HUDEP-2 (cell line): ENCODE data around the gene DNAH3.
"Not testable (repeated sequence)": the region's sequence is repeated elsewhere in the genome, so short reads cannot be mapped to it uniquely, and the experiment has no call there.

ENCODE experiments used
- DNase-seq, 76 experiments: peaks; one replicate each; lab custom pipeline; 2025; ENCODE audit not compliant: unreplicated experiment in 76 of 76; lab: John Stamatoyannopoulos, UW

The DNAH3 gene

GRCh38 chr16:20948444-20948843 is 202.2 kb downstream of the DNAH3 start:
- DNase-seq: no peak

DNA sequence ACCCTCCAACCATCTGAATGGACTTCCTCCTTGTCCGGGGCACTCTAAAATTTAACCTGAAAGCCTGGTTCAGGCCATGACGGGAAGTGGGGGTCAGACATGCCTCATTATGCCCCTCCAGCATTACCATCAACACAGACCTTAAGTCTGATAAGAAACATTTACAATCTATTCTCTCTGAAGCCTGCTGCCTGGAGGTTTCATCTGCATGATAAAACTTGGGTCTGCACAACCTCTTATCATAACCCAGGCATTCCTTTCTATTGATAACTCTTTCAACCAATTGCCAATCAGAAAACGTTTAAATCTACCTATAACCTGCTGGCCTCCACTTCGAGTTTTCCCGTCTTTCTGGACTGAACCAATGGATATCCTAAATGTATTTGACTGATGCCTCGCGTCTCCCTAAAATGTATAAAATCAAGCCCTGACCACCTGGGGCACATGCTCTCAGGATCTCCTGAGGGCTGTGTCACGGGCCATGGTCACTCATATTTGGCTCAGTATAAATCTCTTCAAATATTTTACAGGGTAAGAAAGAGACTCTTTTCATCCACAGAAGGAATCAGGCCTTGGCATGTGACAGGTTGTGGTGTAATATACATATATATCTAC is 204.5 kb downstream of the DNAH3 start:
- peak in 3 of 76 experiments; percentile 2 to 23 (median 3) for DNase-seq

DNA sequence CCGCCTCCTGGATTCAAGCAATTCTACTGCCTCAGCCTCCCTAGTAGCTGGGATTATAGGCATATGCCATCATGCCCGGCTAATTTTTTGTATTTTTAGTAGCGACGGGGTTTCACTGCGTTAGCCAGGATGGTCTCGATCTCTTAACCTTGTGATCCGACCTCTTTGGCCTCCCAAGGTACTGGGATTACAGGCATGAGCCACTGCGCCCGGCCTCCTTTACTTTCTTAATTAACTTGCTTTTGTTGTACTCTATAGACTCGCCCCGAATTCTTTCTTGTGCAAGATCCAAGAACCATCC is 205.1 kb downstream of the DNAH3 start:
- not testable (repeated sequence) for DNase-seq

DNA sequence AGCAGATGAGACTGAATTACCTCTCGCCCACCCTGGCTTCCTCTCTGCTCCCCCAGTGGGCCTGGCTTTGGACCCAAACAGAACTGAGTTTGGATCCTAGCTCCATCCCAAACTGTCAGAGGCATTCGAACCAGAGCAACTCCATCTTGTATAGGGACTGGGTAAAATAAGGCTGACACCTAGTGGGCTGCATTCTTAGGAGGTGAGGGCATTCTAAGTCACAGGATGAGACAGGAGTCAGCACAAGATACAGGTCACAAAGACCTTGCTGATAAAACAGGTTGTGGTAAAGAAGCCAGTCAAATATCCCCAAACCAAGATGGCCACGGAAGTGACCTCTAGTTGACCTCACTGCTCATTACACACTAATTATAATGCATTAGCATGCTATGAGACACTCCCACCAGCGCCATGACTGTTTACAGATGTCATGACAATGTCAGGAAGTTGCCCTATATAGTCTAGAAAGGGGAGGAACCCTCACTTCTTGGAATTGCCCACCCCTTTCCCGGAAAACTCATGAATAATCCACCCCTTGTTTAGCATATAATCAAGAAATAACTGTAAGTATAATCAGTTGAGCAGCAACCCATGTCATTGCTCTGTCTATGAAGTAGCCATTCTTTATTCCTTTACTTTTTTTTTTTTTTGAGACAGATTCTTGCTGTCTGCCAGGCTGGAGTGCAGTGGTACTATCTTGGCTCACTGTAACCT is 205.6 kb downstream of the DNAH3 start:
- DNase-seq: peak in 9 of 76 experiments; percentile 3 to 22 (median 11)

DNA sequence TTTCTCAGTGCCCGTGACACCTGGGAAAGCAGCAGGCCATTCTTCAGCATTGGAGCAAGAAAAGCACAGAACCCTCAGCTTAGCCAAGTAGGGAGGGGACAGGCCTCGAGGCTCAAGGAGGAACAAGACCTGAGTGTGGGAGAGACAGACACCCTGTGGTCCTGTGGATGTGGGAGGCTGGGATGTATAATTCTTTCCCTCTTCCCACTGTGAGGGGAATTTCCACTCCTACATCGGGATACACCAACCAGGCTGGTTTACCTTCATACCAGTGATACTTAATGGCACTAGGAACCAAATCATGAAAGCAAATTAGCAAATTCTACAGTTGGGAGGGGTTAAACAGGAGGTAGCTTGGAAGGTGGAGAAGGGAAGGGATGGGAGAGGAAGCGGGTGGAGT is 208.4 kb downstream of the DNAH3 start:
- no peak for DNase-seq

DNA sequence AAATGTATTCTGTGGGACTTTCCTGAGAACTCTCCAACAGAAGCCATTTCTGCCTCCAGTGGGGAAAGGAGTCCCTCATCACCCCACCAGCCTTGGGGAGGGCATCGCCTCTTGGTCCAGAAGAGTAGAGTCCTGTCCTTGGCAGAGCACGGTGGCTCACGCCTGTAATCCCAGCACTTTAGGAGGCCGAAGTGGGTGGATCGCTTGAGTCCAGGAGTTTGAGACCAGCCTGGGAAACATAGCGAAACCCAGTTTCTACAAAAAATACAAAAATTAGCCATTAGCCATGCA is 209.1 kb downstream of the DNAH3 start:
- DNase-seq: no peak

DNA sequence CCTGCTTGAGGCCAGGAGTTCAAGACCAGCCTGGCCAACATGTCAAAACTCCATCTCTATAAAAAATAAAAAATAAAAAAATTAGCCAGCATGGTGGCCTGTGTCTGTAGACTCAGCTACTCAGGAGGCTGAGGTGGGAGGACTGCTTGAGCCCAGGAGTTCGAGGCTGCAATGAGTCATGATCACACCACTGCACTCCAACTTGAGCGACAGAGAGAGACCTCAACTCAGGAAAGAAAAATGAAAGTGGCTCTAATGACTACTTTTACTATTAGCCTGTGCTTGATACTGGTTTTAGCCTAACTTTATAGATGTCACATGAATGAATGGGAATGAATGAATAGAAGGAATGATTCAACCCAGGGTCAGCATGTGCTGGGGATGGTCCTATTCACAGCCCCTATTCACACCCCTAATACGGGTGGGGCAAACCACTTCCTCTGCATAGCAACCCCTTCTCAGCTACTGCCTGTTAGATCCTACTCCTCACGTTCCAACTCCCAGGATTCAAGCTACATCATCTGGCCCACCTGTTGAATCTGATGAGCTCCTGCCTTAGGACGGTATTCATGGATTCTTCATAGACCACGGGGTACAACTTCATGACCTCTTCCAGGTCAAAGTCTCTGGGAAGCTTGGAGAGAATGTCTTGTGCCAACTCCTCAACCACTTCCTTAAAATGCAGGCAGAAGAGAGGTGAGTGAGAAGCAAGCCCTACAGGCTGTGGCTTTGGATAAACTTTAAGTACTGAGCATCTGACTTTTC is 209.6 kb downstream of the DNAH3 start:
- DNase-seq: no peak

GRCh38 chr16:20939611-20940010 is 211.0 kb downstream of the DNAH3 start:
- DNase-seq: no peak

DNA sequence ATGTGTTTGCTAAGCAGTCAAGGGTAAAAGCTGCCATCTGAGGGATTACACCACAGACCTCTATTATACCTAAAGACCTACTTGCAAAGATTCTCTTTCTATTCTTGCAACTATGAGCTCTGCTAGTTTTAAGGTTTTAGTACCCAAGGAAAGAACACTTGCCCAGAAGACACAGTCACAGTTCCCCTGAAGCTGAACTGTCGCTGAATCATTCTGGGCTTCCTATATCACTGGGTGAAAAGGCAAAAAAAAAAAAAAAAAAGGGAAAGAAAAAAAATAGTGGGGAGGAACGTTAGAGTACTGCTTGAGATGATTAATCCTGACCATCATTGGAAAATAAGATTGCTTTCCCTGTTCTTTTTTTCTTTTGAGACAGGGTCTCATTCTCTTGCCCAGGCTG is 212.2 kb downstream of the DNAH3 start:
- DNase-seq: no peak

- DNase-seq: no peak
Observed at GRCh38 chr16:20937736-20938135, 212.9 kb downstream of the DNAH3 start.

- no peak for DNase-seq
Observed at GRCh38 chr16:20933589-20933988, 217.1 kb downstream of the DNAH3 start.

GRCh38 chr16:20931066-20931600 is 219.5 kb downstream of the DNAH3 start:
- DNase-seq: no peak

GRCh38 chr16:20930365-20930690 is 220.3 kb downstream of the DNAH3 start:
- DNase-seq: no peak

DNA sequence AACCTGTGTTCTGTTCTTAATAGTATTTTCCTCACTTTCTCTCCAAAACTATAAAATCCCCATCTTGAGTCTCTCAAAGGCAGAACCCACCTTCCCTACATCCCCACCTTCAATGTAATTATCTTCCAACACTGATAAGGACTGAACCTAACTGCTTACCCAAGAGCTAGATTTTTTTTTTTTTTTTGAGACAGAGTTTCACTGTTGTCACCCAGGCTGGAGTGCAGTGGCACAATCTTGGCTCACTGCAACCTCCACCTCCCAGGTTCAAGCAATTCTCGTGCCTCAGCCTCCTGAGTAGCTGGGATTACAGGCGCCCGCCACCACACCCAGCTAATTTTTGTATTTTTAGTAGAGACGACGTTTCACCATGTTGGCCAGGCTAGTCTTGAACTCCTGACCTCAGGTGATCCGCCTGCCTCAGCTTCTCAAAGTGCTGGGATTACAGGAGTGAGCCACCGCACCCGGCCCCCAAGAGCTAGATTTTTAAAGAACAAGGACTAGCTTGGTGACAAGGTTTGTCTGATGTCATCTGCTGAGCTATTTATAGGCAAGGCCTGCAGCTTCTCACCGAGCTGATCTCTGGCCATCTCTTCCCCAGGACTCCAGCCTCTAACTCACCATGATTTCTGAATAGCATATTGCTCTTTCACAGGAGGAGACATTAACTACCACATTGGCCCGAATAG is 220.8 kb downstream of the DNAH3 start:
- DNase-seq: not testable (repeated sequence)

DNA sequence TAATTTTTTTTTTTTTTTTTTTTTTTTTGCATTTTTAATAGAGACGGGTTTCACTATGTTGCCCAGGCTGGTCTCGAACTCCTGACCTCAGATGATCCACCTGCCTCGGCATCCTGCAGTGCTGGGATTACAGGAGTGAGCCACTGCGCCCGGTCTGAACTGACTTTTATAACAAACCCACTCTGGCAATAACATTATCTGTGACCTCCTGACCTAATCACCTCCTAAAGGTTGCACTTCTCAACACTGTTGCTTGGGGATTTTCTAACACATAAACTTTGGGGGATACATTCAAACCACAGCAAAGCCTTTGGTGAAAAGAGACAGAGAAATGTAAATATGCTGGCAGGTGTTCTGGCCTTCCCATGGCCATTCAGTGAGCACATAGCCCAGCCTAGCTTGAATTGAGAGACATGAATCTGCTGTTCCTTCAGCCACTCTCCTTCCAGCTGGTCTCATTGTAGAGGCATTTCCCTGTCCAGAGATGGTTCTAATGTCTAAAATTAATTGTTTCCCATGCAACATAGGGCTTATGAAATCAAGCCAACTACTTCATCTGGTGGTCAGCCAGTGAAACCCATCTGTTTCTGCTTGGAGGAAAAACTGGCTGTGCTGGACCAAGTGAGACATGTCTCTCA is 221.8 kb downstream of the DNAH3 start:
- no peak for DNase-seq

DNA sequence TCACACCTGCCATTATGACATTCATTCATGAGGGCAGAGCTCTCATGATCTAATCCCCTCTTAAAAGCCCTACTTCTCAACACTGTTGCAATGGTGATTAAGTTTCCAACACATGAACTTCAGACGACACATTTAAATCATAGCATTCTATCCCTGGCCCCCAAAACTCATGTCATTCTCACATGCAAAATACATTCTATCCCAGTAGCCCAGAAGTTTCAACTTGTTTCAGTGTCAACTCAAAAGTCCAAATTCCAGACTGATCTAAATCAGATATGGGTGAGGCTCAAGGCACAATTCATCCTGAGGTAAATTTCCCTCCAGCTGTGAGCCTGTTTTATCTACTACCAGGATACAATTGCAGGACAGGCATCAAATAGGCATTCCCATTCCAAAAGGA is 224.9 kb downstream of the DNAH3 start:
- no peak for DNase-seq

DNA sequence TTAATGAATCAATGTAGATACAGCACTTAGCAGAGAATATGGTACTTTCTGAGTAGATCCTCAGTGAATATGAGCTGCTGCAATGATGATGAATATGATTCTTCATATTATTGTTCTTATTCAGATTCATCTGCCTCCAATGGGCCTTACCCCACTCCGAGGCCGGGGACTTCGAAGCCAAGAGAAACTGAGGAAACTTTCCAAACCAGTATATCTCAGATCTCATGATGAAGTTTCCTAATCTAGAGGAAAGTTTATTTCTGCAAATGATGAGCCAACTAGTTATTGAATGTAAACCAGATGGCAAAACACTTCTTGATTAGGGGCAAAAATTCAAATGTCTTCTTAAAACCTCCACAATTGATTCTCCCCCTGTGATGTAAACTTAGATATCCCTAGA is 226.8 kb downstream of the DNAH3 start:
- DNase-seq: no peak

- DNase-seq: no peak
Observed at GRCh38 chr16:20920799-20921198, 229.8 kb downstream of the DNAH3 start.

DNA sequence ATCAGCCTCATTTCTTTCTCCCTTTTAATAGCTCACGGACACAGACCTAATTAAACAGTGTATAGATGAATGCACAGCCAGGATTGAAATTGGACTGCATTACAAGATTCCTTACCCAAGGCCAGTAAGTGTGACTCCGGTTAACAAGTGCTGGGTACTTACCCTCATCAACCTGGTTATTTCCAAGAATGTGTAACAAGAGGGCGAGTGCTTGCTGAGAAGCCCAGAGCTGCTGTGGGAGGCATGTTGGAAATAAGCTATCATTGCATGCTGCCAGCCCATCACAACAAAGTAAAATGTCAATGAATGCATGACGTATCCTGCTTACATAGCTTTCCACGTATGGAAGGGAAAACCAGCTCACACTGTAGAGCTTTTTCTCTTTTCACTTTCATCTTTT is 230.6 kb downstream of the DNAH3 start:
- no peak for DNase-seq

DNA sequence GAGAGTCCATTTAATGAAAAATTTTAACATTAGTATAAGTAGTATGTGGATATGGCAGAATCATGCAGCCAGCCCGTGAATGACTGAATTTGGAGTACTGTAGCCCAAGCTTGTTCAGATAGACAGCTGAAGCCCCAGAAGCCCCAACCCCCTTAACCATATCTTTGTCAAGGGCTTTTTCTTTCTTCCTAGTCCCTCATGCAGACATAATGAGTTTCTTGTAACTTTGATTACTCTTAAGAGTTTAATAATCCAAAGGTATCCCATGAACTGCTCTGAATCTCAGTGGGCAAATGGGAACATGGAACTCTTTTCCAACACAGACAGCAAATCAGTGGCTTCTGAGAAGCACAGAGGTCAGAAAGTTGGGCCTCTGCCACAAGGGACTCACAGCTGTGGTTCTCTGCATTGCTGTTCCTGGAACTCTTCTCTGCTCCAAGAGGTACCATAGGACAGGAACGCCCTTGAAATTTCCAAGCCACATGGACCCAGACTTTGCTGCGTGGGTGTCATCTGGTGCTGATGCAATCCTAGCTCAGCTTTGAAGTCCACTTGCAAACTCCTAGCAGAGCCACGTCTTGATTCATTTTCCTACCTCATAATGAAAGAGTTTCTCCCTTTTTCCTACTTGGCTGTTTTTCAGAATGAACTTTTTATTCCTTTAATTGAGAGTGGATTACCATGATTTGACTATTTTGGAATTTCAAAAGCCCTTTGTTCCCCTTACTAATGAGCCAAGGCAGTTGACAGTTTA is 232.0 kb downstream of the DNAH3 start:
- no peak for DNase-seq
